Keratinocyte (primary cell): Measurements from ENCODE around the gene KIAA0930. TPM values are rescaled to one million over a fixed set of nuclear protein-coding genes. Genes with fewer than 3 reads are reported as not detected.

Experiments
- DNase-seq: peaks from one replicate; pipeline ENCODE4 v3.0.0-alpha.2; 2011; ENCODE audit warnings: low read depth, missing footprints, low spot score
- FAIRE-seq: peaks from 2 replicates; lab custom pipeline; 2011; peaks lifted over from hg19 to GRCh38; lab: Jason Lieb, UNC
- H2AFZ ChIP-seq: 2 replicates; pipeline ENCODE4 v1.6.0; 2012; ENCODE audit warnings: low read length, control low read depth, inconsistent platforms; ENCODE audit not compliant: control insufficient read depth
- H3K27ac ChIP-seq: 2 replicates; pipeline ENCODE4 v1.5.1; 2011; ENCODE audit warnings: low read length; ENCODE audit not compliant: control insufficient read depth, insufficient read depth
- H3K27me3 ChIP-seq: 3 replicates; pipeline ENCODE4 v1.6.0; 2011; ENCODE audit warnings: low read length; ENCODE audit not compliant: control insufficient read depth, insufficient read depth; ENCODE audit errors: extremely low read depth
- H3K36me3 ChIP-seq, 2 experiments: 2 replicates in 1 of 2; 3 replicates in 1 of 2; pipeline ENCODE4 v1.5.1; 2011; ENCODE audit warnings: low read length in 2 of 2, mild to moderate bottlenecking in 1 of 2; ENCODE audit not compliant: control insufficient read depth in 2 of 2, insufficient read depth in 2 of 2; ENCODE audit errors: extremely low read depth in 1 of 2
- H3K4me1 ChIP-seq: 3 replicates; pipeline ENCODE4 v1.5.1; 2011; ENCODE audit warnings: low read length; ENCODE audit not compliant: control insufficient read depth, insufficient read depth; ENCODE audit errors: extremely low read depth
- H3K4me2 ChIP-seq: 3 replicates; pipeline ENCODE4 v1.6.0; 2011; ENCODE audit warnings: low read depth, low read length; ENCODE audit not compliant: control insufficient read depth, insufficient read depth; ENCODE audit errors: extremely low read depth
- H3K4me3 ChIP-seq, 3 experiments: fragments of 200-600 bp in 1 of 3; sonication (generic) in 1 of 3; 2 replicates in 2 of 3; 3 replicates in 1 of 3; pipeline ENCODE4 v1.5.1; 2011 to 2016; ENCODE audit warnings: low read length in 3 of 3, mild to moderate bottlenecking in 3 of 3, control low read depth in 2 of 3, inconsistent platforms in 1 of 3, low read depth in 1 of 3, mixed read lengths in 1 of 3, mixed run types in 1 of 3, moderate library complexity in 1 of 3; ENCODE audit not compliant: control insufficient read depth in 2 of 3, insufficient read depth in 2 of 3; ENCODE audit errors: extremely low read depth in 1 of 3
- H3K79me2 ChIP-seq: 2 replicates; pipeline ENCODE4 v1.6.0; 2012; ENCODE audit warnings: low read length; ENCODE audit not compliant: control insufficient read depth, insufficient read depth
- H3K9ac ChIP-seq: 3 replicates; pipeline ENCODE4 v1.6.0; 2011; ENCODE audit warnings: low read length; ENCODE audit not compliant: control insufficient read depth, insufficient read depth; ENCODE audit errors: extremely low read depth
- H3K9me1 ChIP-seq: 3 replicates; pipeline ENCODE4 v1.6.0; 2011; ENCODE audit warnings: low read length; ENCODE audit not compliant: control insufficient read depth, insufficient read depth; ENCODE audit errors: extremely low read depth
- H3K9me3 ChIP-seq: 2 replicates; pipeline ENCODE4 v1.5.1; 2012; ENCODE audit warnings: low read depth, low read length; ENCODE audit not compliant: control insufficient read depth
- H4K20me1 ChIP-seq: 3 replicates; pipeline ENCODE4 v1.6.0; 2011; ENCODE audit warnings: low read length; ENCODE audit not compliant: control insufficient read depth, insufficient read depth; ENCODE audit errors: extremely low read depth
- CTCF ChIP-seq, 3 experiments: IDR thresholded peaks in 1 of 3; conservative IDR thresholded peaks in 1 of 3; optimal IDR thresholded peaks in 1 of 3; 2 replicates in 2 of 3; 3 replicates in 1 of 3; pipeline versions ENCODE3 to v1.5.1; 2011; ENCODE audit warnings: low read length in 3 of 3, mild to moderate bottlenecking in 3 of 3, moderate library complexity in 2 of 3, control low read depth in 1 of 3, inconsistent platforms in 1 of 3; ENCODE audit not compliant: insufficient read depth in 2 of 3; ENCODE audit errors: extremely low read depth in 1 of 3
- EZH2 ChIP-seq: IDR thresholded peaks from one replicate; pipeline ENCODE4 v1.6.1; 2012; ENCODE audit warnings: inconsistent platforms, mild to moderate bottlenecking, low read length, moderate library complexity
- dilution Hi-C: fragments of 300-500 bp; cut with MboI; formaldehyde crosslinking; loops from one replicate; pipeline ENCODE4 v1.7.0; 2020; ENCODE audit warnings: low sequenced_read_pairs; ENCODE audit not compliant: extremely low pct_ligation_motif_present
- polyA plus RNA-seq, 5 experiments: library from polyadenylated mRNA; depleted of rRNA in 3 of 5; stranded (reverse) in 3 of 5; stranded (forward) in 1 of 5; unstranded in 1 of 5; fragments of >200 nt; gene quantifications; 1 replicate in 1 of 5; 2 replicates in 3 of 5; 3 replicates in 1 of 5; pipeline versions ENCODE4 v1.2.1 to v1.2.3, GENCODE V29; 2011 to 2012; ENCODE audit warnings: missing spikeins in 2 of 5, low read depth in 1 of 5, low replicate concordance in 1 of 5

Gene KIAA0930
- polyA plus RNA-seq, 1 donor (not counting 4 experiments of a cell fraction or from before 2014, with no cell fraction given): 115 TPM

- no peak overlapping the region for H3K4me3 ChIP-seq
- DNase-seq (no peak), FAIRE-seq (no peak)
- H3K9me3 ChIP-seq: no peaks in the 10 kb centered on the region
- H3K9ac ChIP-seq: no peak overlapping the region
- H3K27ac ChIP-seq: no peak overlapping the region
- H4K20me1 ChIP-seq: peaks cover 3% of the 10 kb centered on the region
- H3K79me2 ChIP-seq: peaks cover 85% of the 10 kb centered on the region
- TF ChIP-seq EZH2: no peak
- TF ChIP-seq CTCF (optimal IDR thresholded peaks at IDR 0.05 in 1 of 3, IDR thresholded peaks at IDR 0.05 in 1 of 3, conservative IDR thresholded peaks at IDR 0.05 in 1 of 3; ENCODE audit: extremely low read depth in 1 of 3, insufficient read depth in 2 of 3, low read length in 3 of 3): no peak
- no peaks in the 10 kb centered on the region for H3K27me3 ChIP-seq
- dilution Hi-C loops: no loop called here
- H2AFZ ChIP-seq: no peak overlapping the region
- H3K9me1 ChIP-seq: peaks cover 4% of the 10 kb centered on the region
- H3K4me1 ChIP-seq: peaks cover 19% of the 10 kb centered on the region
- H3K36me3 ChIP-seq: peaks cover 13 to 18% of the 10 kb centered on the region in 2 experiments
- H3K4me2 ChIP-seq: no peak overlapping the region
Observed at GRCh38 chr22:45224988-45225731, 15.5 kb downstream of the KIAA0930 start.

GRCh38 chr22:45224331-45224730 is 16.4 kb downstream of the KIAA0930 start:
- Histone ChIP-seq H3K27ac (no peak overlapping the region), H3K79me2 (peaks cover 83% of the 10 kb centered on the region), H3K4me1 (peaks cover 16% of the 10 kb centered on the region), H4K20me1 (peaks cover 3% of the 10 kb centered on the region), H3K9me3 (no peaks in the 10 kb centered on the region), H2AFZ (no peak overlapping the region), H3K36me3 (peaks cover 10 to 12% of the 10 kb centered on the region in 2 experiments), H3K9me1 (peaks cover 4% of the 10 kb centered on the region), H3K4me2 (no peak overlapping the region), H3K9ac (no peak overlapping the region), H3K27me3 (no peaks in the 10 kb centered on the region), H3K4me3 (no peak overlapping the region)
- FAIRE-seq (no peak), DNase-seq (no peak)
- TF ChIP-seq EZH2: no peak
- no peak for TF ChIP-seq CTCF (optimal IDR thresholded peaks at IDR 0.05 in 1 of 3, IDR thresholded peaks at IDR 0.05 in 1 of 3, conservative IDR thresholded peaks at IDR 0.05 in 1 of 3; ENCODE audit: extremely low read depth in 1 of 3, insufficient read depth in 2 of 3, low read length in 3 of 3)
- dilution Hi-C loops: no loop called here
